Hindlimb muscle (tissue), 1 donor: Measurements from ENCODE around the gene SMIM7. TPM values are rescaled to one million over a fixed set of nuclear protein-coding genes. Genes with fewer than 3 reads are reported as not detected.

Experiments
- polyA plus RNA-seq: library from polyadenylated mRNA; unstranded; fragments of 120-200 nt; gene quantifications from one replicate; pipeline ENCODE4 v1.2.1, GENCODE V29; 2013; ENCODE audit not compliant: insufficient read length

Gene SMIM7
- polyA plus RNA-seq, 1 donor: 52.2 TPM

Other genes starting within 250 kb of the SMIM7 start
- gene EPS15L1, start 188.2 kb downstream of the SMIM7 start, polyA plus RNA-seq: 26.4 TPM
- gene CALR3, start 164.0 kb downstream of the SMIM7 start, polyA plus RNA-seq: not detected
- gene C19orf44, start 163.8 kb downstream of the SMIM7 start, polyA plus RNA-seq: 6.2 TPM
- gene CHERP, start 117.7 kb downstream of the SMIM7 start, polyA plus RNA-seq: 41.1 TPM
- 32.3 TPM for gene SLC35E1, start 87.7 kb downstream of the SMIM7 start, polyA plus RNA-seq
- 8.6 TPM for gene MED26, start 31.9 kb downstream of the SMIM7 start, polyA plus RNA-seq
- 159 TPM for gene TMEM38A, start 995 bp upstream of the SMIM7 start, polyA plus RNA-seq
- 0.14 TPM for gene NWD1, start 59.7 kb upstream of the SMIM7 start, polyA plus RNA-seq
- gene SIN3B, start 169.3 kb upstream of the SMIM7 start, polyA plus RNA-seq: 43.5 TPM
- gene F2RL3, start 228.9 kb upstream of the SMIM7 start, polyA plus RNA-seq: 0.18 TPM